Peyer's patch (tissue), 4 donors: ENCODE measurements around the gene FBN1.

Source experiments
- POLR2A ChIP-seq, 2 donors: fragments of 450-650 bp; IDR thresholded peaks; one replicate each; pipeline ENCODE4 v1.5.1; 2017; ENCODE audit warnings: antibody characterized with exemption in 2 of 2, mild to moderate bottlenecking in 2 of 2, moderate library complexity in 2 of 2
- TF ChIP-seq, protein P1 (sequence below), 6 experiments: fragments of 450-650 bp in 4 of 6; fragments of 200-600 bp in 2 of 6; sonication (generic) in 1 of 6; IDR thresholded peaks; one replicate each; pipeline ENCODE4 v1.5.1; 2017 to 2019; ENCODE audit warnings: antibody characterized with exemption in 6 of 6, mild to moderate bottlenecking in 3 of 6, moderate library complexity in 1 of 6

DNA sequence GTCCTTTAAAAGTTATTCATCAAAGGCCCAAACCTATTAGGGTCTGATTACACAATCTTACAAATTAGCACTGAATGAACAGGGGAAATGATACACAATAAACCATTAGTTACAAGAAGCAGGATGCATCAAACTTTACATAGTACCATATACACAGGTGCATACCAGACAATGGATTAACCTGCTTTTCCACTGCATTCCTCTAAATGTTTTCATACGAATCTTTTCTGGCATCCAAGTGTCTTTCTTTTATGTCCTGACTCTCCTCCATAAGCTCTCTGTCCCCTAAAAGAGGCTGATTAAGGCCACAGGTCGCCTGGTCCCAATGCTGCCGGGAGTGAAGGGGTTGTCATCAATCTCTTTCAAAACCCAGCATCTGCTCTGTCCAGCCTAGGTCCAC, 11.4 kb downstream of the FBN1 start:
- TF ChIP-seq, protein P1, sequence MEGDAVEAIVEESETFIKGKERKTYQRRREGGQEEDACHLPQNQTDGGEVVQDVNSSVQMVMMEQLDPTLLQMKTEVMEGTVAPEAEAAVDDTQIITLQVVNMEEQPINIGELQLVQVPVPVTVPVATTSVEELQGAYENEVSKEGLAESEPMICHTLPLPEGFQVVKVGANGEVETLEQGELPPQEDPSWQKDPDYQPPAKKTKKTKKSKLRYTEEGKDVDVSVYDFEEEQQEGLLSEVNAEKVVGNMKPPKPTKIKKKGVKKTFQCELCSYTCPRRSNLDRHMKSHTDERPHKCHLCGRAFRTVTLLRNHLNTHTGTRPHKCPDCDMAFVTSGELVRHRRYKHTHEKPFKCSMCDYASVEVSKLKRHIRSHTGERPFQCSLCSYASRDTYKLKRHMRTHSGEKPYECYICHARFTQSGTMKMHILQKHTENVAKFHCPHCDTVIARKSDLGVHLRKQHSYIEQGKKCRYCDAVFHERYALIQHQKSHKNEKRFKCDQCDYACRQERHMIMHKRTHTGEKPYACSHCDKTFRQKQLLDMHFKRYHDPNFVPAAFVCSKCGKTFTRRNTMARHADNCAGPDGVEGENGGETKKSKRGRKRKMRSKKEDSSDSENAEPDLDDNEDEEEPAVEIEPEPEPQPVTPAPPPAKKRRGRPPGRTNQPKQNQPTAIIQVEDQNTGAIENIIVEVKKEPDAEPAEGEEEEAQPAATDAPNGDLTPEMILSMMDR (IDR thresholded peaks at IDR 0.05) = no peak
- no peak for TF ChIP-seq POLR2A (IDR thresholded peaks at IDR 0.05)
